ENCODE results near the gene DNAJC6. TPM values are rescaled to one million over a fixed set of nuclear protein-coding genes. Genes with fewer than 3 reads are reported as not detected.

Gene DNAJC6
- polyA plus RNA-seq, 1 of the 3 experiments (the other 2 are of a cell fraction) = 1.9 TPM

GRCh38 chr1:65330021-65330420 is 20.7 kb downstream of the DNAJC6 start (continued):
- TF ChIP-seq CTCF (IDR thresholded peaks at IDR 0.05) = no peak
- no peak for TF ChIP-seq POLR2AphosphoS5 (IDR thresholded peaks at IDR 0.05; ENCODE audit: low read depth, low read length)
- TF ChIP-seq CHD2 (IDR thresholded peaks at IDR 0.05; ENCODE audit: low read length, partially characterized antibody) = no peak
- no peak for TF ChIP-seq FOSL2 (IDR thresholded peaks at IDR 0.05; ENCODE audit: borderline replicate concordance, low read depth)
- TF ChIP-seq TAF1 (IDR thresholded peaks at IDR 0.05; ENCODE audit: borderline replicate concordance, low read depth, low read length) = no peak
- no peak for TF ChIP-seq MAX (IDR thresholded peaks at IDR 0.05; ENCODE audit: low read depth)
- TF ChIP-seq YY1 (IDR thresholded peaks at IDR 0.05; ENCODE audit: low read depth) = no peak
- TF ChIP-seq RFX5 (IDR thresholded peaks at IDR 0.05; ENCODE audit: low read length) = no peak
- TF ChIP-seq EP300 (IDR thresholded peaks at IDR 0.05; ENCODE audit: borderline replicate concordance in 1 of 2, low read depth in 1 of 2, low read length in 1 of 2) = no peak
- no peak for TF ChIP-seq USF2 (IDR thresholded peaks at IDR 0.05; ENCODE audit: borderline replicate concordance, low read depth, low read length)
- TF ChIP-seq GATA2 (CRISPR knock-in tag; IDR thresholded peaks at IDR 0.05) = no peak

- H3K9me3 ChIP-seq = no peaks in the 10 kb centered on the region
- H3K9ac ChIP-seq = no peak overlapping the region
- H3K4me3 ChIP-seq (ENCODE audit: low read depth in 2 of 2, low read length in 1 of 2) = no peak overlapping the region
- DNase-seq = no peak
- no peak for TF ChIP-seq RCOR1 (IDR thresholded peaks at IDR 0.05; ENCODE audit: low read length)
- TF ChIP-seq EZH2phosphoT487 (IDR thresholded peaks at IDR 0.05; ENCODE audit: borderline replicate concordance, low read depth) = no peak
- no peak for TF ChIP-seq NRF1 (IDR thresholded peaks at IDR 0.05; ENCODE audit: low read depth, low read length)
- no peak for TF ChIP-seq PBX3 (IDR thresholded peaks at IDR 0.05)
- no peak for TF ChIP-seq ELF1 (IDR thresholded peaks at IDR 0.05)
- no peak for TF ChIP-seq REST (IDR thresholded peaks at IDR 0.05; ENCODE audit: low read depth, low read length)
- TF ChIP-seq RXRA (IDR thresholded peaks at IDR 0.05; ENCODE audit: borderline replicate concordance, low read depth) = no peak
- no peak for TF ChIP-seq MEF2A (IDR thresholded peaks at IDR 0.05; ENCODE audit: borderline replicate concordance, low read depth)
- H4K20me1 ChIP-seq (ENCODE audit: insufficient read depth) = no peaks in the 10 kb centered on the region
- no peak overlapping the region for H2AFZ ChIP-seq (ENCODE audit: low read depth)
- 60% methylated on average over 6 of the region's 6 CpGs for WGBS (ENCODE audit: low lambda C conversion rate)
- H3K79me2 ChIP-seq (ENCODE audit: insufficient read depth) = no peaks in the 10 kb centered on the region
- no peaks in the 10 kb centered on the region for H3K9me2 ChIP-seq
- no peak overlapping the region for H3K27ac ChIP-seq (ENCODE audit: low read depth in 2 of 2, low read length in 1 of 2)
- no peak overlapping the region for H3K4me2 ChIP-seq
- ChIA-PET POLR2A (no interaction called here), CTCF (interaction anchor here (1.7 kb wide), 1 partner anchor 9 kb away, joined by 5 read pairs; no protein-coding TSS in a partner anchor)
- no peaks in the 10 kb centered on the region for H3F3A ChIP-seq (replicated peaks; ENCODE audit: insufficient read depth)
- H3K36me3 ChIP-seq (replicated peaks in 1 of 2; ENCODE audit: control insufficient read depth in 1 of 2, insufficient read depth in 2 of 2, low read length in 1 of 2) = no peaks in the 10 kb centered on the region
- H3K4me1 ChIP-seq (ENCODE audit: control insufficient read depth in 1 of 2, insufficient read depth in 2 of 2, low read depth in 1 of 2, low read length in 1 of 2) = no peaks in the 10 kb centered on the region; a peak in 1 of 4 replicates
- no peaks in the 10 kb centered on the region for H3K27me3 ChIP-seq (ENCODE audit: insufficient read depth)
These were observed 21.5 kb downstream of the DNAJC6 start for GRCh38 chr1:65330822-65331221.
